Astrocyte of the cerebellum (primary cell): ENCODE data around the gene DACT1.
"Not testable (repeated sequence)": the region's sequence is repeated elsewhere in the genome, so short reads cannot be mapped to it uniquely, and the experiment has no call there.

Experiments used
- DNase-seq: peaks from one replicate; pipeline ENCODE4 v3.0.0-alpha.2; 2011; ENCODE audit warnings: low read depth
- H3K4me3 ChIP-seq: 2 replicates; pipeline ENCODE4 v1.5.1; 2011; ENCODE audit warnings: mild to moderate bottlenecking, low read depth, low read length, moderate library complexity
- in situ Hi-C: cut with HindIII; loops from 2 replicates; pipeline ENCODE4 v1.10.0; 2017; ENCODE audit warnings: low sequenced_read_pairs
- TF ChIP-seq, protein P1 (sequence below): IDR thresholded peaks from 2 replicates; pipeline ENCODE4 v1.5.1; 2012; ENCODE audit warnings: low read length, low read depth, moderate library complexity, mild to moderate bottlenecking; ENCODE audit errors: missing control alignments

Gene DACT1, protein sequence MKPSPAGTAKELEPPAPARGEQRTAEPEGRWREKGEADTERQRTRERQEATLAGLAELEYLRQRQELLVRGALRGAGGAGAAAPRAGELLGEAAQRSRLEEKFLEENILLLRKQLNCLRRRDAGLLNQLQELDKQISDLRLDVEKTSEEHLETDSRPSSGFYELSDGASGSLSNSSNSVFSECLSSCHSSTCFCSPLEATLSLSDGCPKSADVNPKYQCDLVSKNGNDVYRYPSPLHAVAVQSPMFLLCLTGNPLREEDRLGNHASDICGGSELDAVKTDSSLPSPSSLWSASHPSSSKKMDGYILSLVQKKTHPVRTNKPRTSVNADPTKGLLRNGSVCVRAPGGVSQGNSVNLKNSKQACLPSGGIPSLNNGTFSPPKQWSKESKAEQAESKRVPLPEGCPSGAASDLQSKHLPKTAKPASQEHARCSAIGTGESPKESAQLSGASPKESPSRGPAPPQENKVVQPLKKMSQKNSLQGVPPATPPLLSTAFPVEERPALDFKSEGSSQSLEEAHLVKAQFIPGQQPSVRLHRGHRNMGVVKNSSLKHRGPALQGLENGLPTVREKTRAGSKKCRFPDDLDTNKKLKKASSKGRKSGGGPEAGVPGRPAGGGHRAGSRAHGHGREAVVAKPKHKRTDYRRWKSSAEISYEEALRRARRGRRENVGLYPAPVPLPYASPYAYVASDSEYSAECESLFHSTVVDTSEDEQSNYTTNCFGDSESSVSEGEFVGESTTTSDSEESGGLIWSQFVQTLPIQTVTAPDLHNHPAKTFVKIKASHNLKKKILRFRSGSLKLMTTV

DNA sequence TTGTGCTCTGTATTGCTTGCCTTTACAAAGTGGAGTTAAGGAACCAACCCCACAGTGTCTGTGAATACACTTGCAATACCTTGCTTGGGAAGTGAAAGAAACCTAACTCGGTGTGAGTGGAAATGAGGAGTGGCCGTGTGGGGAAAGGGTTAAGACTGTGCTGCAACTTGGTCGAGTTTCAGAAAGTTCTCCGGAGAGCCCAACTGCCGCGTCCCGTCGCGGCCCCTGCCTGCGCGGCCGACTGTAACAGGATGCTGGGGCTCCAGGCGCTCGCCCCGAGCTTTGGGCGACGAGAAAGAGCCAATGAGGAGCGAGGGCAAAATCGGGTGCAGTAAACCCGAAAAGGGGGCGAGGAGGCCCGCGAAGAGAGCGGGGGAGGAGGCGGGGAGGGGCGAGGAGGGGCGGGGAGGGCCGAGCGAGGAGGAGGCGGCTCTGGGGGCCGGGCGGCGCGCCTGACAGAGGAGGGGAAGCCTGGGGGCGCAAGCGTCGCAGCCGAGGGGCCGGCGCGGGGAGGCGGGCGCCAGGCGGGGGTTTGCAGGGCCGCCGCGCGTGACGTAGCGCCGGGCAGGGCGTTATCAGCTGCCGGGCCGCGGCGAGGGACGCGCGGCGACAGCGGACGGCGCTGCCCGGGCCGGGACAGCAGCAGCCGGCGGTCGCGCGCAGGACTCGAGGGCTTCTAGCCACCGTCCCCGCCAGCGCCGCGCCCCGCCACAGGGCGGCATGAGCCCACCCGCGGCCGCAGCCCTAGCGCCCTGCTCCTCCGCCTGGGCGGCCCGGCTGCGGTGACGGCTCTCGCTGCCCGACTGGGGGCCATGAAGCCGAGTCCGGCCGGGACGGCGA is at the start of gene DACT1:
DACT1 (plus strand) TSS at position 572 of the 840 bp plus-strand sequence; CDS start at position 813, 241 bp downstream.
- TF ChIP-seq, protein P1, sequence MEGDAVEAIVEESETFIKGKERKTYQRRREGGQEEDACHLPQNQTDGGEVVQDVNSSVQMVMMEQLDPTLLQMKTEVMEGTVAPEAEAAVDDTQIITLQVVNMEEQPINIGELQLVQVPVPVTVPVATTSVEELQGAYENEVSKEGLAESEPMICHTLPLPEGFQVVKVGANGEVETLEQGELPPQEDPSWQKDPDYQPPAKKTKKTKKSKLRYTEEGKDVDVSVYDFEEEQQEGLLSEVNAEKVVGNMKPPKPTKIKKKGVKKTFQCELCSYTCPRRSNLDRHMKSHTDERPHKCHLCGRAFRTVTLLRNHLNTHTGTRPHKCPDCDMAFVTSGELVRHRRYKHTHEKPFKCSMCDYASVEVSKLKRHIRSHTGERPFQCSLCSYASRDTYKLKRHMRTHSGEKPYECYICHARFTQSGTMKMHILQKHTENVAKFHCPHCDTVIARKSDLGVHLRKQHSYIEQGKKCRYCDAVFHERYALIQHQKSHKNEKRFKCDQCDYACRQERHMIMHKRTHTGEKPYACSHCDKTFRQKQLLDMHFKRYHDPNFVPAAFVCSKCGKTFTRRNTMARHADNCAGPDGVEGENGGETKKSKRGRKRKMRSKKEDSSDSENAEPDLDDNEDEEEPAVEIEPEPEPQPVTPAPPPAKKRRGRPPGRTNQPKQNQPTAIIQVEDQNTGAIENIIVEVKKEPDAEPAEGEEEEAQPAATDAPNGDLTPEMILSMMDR = no peak
- peak; percentile 56 for DNase-seq
- H3K4me3 ChIP-seq = peak within 1 kb of the TSS; percentile 77
- in situ Hi-C loops = no loop called here

DNA sequence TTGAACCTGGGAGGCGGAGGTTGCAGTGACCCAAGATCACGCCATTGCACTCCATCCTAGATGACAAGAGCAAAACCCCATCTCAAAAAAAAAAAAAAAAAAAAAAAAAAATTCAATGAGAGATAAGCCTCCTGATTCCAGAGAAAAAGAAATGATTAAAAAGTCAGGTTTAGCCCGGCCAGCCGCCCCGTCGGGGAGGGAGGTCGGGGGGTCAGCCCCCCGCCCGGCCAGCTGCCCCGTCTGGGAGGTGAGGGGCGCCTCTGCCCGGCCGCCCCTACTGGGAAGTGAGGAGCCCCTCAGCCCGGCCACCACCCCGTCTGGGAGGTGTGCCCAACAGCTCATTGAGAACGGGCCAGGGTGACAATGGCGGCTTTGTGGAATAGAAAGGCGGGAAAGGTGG is 49.4 kb upstream of the DACT1 start:
- H3K4me3 ChIP-seq, DNase-seq, in situ Hi-C loops: not testable (repeated sequence)

DNA sequence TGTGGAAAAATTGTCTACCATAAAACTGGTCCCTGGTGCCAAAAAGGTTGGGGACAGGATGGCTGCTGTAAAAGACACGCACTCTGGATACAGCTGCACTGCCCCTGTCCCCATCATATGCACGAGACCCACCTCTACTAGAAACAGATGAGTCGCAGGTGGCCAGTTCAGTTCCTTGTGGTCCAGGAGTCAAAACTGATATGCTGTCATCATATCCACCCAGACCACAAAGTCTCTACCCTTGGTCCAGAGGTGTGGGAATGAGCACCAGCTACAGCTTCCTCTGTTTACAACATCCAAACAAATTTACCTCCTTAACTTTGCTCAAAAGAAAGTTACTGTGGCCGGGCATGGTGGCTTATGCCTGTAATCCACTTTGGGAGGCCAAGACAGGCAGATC is 43.8 kb upstream of the DACT1 start:
- in situ Hi-C loops = no loop called here
- DNase-seq = no peak
- no peak overlapping the region for H3K4me3 ChIP-seq
- TF ChIP-seq, protein P1 = no peak

DNA sequence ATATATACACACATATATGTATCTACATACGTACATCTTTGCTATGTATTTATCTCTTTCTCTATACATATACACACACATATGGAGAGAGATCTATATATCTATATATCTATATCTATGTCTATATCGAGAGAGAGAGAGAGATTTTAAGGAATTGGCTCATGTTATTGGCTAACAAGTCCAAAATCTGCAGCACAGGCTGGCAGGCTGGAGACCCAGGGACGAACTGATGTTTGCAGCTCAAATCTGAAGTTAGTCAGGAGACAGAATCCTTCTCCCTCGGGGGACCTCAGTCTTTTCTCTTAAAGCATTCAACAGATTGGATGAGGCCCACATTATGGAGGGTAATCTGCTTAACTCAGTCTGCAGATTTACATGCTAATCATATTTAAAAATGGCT is 40.7 kb upstream of the DACT1 start:
- TF ChIP-seq, protein P1 = no peak
- in situ Hi-C loops = no loop called here
- no peak overlapping the region for H3K4me3 ChIP-seq
- no peak for DNase-seq

DNA sequence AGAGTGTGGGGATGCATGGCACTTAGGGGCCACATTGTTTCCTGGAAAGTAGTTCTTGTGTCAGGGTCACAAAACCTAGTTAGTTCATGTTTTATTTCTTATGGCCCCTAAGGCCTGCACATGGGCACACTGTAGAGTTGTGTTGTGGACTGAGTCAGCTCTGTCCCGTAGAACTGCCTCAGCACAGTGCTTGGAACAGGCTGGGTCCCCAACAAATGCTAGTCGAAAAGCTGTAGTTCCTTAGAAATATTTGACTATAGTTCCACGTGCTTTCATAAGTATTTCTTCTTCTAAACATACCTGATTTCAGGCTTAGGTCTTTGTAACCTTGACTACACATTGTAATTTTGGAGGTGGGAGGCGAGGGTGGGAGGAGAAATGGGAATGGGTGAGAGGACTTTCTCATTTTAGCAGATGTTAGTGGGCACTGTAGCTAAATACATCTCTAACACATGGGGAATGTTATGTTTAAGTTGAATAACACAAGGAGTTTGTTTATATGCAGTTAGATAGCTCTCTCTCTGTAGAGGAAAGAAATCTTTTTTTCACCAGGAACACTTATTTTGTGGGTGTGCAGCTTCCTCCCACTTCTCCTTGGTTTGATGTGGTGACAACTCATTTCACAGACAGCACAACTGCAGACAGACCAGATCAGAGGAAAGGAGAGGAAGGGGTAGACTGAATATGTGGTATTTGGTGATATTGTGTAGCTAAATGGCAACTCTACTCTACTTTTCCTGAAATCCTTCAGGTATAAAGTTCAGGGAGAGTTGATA is 39.5 kb upstream of the DACT1 start:
- TF ChIP-seq, protein P1 = no peak
- no peak overlapping the region for H3K4me3 ChIP-seq
- in situ Hi-C loops = no loop called here
- no peak for DNase-seq

DNA sequence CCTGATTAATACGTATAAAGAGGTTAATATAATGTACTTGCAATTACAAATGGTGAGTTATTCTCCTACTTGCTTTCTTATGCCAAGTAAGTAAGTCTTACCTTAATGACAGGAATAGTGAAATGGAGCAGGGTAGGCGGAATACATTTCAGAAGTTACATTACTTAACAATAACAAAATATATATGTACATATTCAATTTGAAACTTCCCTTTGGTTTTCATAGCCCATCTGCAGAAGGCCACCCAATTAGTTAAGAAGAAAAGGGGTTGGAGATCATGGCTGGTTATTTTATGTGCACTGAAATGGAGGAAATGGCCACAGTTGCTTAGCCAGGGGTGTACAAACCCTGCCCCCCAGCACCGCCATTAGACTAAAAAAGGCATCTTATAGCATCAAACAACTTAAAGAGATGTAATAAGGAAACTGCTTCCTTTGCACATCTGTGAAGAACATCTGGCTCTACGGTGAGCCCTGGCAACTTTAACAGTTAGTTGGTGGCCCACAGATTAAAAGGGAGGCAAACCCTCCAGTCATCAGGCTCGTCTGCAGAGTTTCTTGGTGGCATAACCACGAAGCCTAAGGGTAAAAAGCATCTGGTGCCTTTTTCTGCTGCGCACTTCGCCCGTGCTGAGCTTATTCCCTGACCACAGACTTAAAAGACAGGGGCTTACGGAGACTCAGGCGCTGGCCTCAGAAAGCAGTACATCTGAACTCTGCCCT is 38.8 kb upstream of the DACT1 start:
- DNase-seq = no peak
- in situ Hi-C loops = no loop called here
- H3K4me3 ChIP-seq = no peak overlapping the region
- TF ChIP-seq, protein P1 = no peak
